Sigmoid colon (tissue), 4 donors: ENCODE results near the gene YPEL2.

Experiments used
- EP300 ChIP-seq, 4 donors: sonication (generic); formaldehyde crosslinking; IDR thresholded peaks; one replicate each; pipeline ENCODE4 v1.6.1; 2017; ENCODE audit warnings: antibody characterized with exemption in 4 of 4
- POLR2A ChIP-seq, 2 donors: fragments of 450-650 bp; IDR thresholded peaks; one replicate each; pipeline ENCODE4 v1.6.1; 2016; ENCODE audit warnings: antibody characterized with exemption in 2 of 2, mild to moderate bottlenecking in 2 of 2, moderate library complexity in 2 of 2
- POLR2AphosphoS5 ChIP-seq, 4 donors: sonication (generic); formaldehyde crosslinking; IDR thresholded peaks; one replicate each; pipeline ENCODE4 v1.6.1; 2017; ENCODE audit warnings: antibody characterized with exemption in 4 of 4
- TF ChIP-seq, protein P1 (sequence below), 4 experiments: fragments of 450-650 bp in 3 of 4; fragments of 200-600 bp in 1 of 4; IDR thresholded peaks; one replicate each; pipeline ENCODE4 v1.5.1; 2016 to 2019; ENCODE audit warnings: antibody characterized with exemption in 4 of 4, mild to moderate bottlenecking in 3 of 4, moderate library complexity in 2 of 4

DNA sequence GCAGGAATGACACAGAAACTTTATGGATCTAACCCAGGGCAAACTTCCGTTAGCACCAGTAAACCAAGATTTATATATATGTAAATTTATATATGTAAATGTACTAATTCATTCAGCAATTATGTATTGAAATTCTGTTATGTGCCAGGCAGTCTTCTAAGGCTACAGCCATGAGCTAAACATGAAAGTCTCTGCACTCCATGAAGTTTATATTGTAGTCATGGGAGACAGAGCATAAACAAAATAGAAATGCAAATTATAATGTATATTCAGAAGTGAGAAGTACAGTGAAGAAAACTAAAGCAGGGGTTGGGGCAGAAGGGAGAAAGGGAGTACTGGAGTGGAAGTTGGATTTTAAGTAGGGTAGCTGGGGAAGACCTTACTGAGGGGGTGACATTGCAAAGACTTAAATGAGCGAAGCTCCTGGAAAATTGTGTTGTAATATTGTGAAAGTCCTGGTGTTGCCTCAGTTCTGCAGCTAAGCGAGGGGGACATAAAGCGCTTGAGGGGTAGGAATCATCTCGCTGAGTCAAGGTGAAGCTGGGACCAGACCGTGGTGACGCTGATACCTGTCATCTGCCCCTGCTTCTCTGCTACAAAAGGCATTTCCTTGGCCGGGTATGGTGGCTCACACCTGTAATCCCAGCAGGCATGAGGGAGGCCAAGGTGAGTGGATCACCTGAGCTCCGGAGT lies 64.8 kb downstream of the YPEL2 start:
- TF ChIP-seq POLR2AphosphoS5 (IDR thresholded peaks at IDR 0.05) (no peak), EP300 (IDR thresholded peaks at IDR 0.05) (no peak), POLR2A (IDR thresholded peaks at IDR 0.05) (no peak)
- TF ChIP-seq, protein P1, sequence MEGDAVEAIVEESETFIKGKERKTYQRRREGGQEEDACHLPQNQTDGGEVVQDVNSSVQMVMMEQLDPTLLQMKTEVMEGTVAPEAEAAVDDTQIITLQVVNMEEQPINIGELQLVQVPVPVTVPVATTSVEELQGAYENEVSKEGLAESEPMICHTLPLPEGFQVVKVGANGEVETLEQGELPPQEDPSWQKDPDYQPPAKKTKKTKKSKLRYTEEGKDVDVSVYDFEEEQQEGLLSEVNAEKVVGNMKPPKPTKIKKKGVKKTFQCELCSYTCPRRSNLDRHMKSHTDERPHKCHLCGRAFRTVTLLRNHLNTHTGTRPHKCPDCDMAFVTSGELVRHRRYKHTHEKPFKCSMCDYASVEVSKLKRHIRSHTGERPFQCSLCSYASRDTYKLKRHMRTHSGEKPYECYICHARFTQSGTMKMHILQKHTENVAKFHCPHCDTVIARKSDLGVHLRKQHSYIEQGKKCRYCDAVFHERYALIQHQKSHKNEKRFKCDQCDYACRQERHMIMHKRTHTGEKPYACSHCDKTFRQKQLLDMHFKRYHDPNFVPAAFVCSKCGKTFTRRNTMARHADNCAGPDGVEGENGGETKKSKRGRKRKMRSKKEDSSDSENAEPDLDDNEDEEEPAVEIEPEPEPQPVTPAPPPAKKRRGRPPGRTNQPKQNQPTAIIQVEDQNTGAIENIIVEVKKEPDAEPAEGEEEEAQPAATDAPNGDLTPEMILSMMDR (IDR thresholded peaks at IDR 0.05), result no peak
